ENCODE results near the gene CD79B. TPM values are rescaled to one million over a fixed set of nuclear protein-coding genes. Genes with fewer than 3 reads are reported as not detected.

CD79B gene
- polyA plus RNA-seq, 1 donor (not counting 4 experiments of a cell fraction or from before 2014, with no cell fraction given), result 0.07 TPM

- Histone ChIP-seq H4K20me1 (ENCODE audit: control insufficient read depth, extremely low read depth, insufficient read depth, low read length) (no peaks in the 10 kb centered on the region), H3K27ac (ENCODE audit: control insufficient read depth, insufficient read depth, low read length) (no peak overlapping the region), H3K9me3 (ENCODE audit: control insufficient read depth, low read depth, low read length) (no peaks in the 10 kb centered on the region), H3K4me2 (ENCODE audit: control insufficient read depth, extremely low read depth, insufficient read depth, low read depth, low read length) (no peak overlapping the region), H3K4me1 (ENCODE audit: control insufficient read depth, extremely low read depth, insufficient read depth, low read length) (no peaks in the 10 kb centered on the region), H3K9ac (ENCODE audit: control insufficient read depth, extremely low read depth, insufficient read depth, low read length) (no peak overlapping the region), H2AFZ (ENCODE audit: control insufficient read depth, low read length) (no peak overlapping the region), H3K79me2 (ENCODE audit: control insufficient read depth, insufficient read depth, low read length) (no peaks in the 10 kb centered on the region), H3K36me3 (ENCODE audit: control insufficient read depth in 2 of 2, extremely low read depth in 1 of 2, insufficient read depth in 2 of 2, low read length in 2 of 2) (no peaks in the 10 kb centered on the region), H3K9me1 (ENCODE audit: control insufficient read depth, extremely low read depth, insufficient read depth, low read length) (no peaks in the 10 kb centered on the region), H3K27me3 (ENCODE audit: control insufficient read depth, extremely low read depth, insufficient read depth, low read length) (peaks cover 9% of the 10 kb centered on the region), H3K4me3 (ENCODE audit: control insufficient read depth in 2 of 3, extremely low read depth in 1 of 3, insufficient read depth in 2 of 3, low read depth in 1 of 3, low read length in 3 of 3) (no peak overlapping the region)
- TF ChIP-seq EZH2 (IDR thresholded peaks at IDR 0.05; ENCODE audit: low read length) (no peak), CTCF (optimal IDR thresholded peaks at IDR 0.05 in 1 of 3, IDR thresholded peaks at IDR 0.05 in 1 of 3, conservative IDR thresholded peaks at IDR 0.05 in 1 of 3; ENCODE audit: extremely low read depth in 1 of 3, insufficient read depth in 2 of 3, low read length in 3 of 3) (peak; percentile 39 to 85 (median 82))
- dilution Hi-C loops (cut with MboI; ENCODE audit: extremely low pct_ligation_motif_present, low sequenced_read_pairs), result no loop called here
- FAIRE-seq, result no peak
- no peak for DNase-seq (ENCODE audit: low read depth, low spot score)
Observed at GRCh38 chr17:63946440-63947363, 14.6 kb upstream of the CD79B start.

- TF ChIP-seq EZH2 (IDR thresholded peaks at IDR 0.05; ENCODE audit: low read length) (no peak), CTCF (optimal IDR thresholded peaks at IDR 0.05 in 1 of 3, IDR thresholded peaks at IDR 0.05 in 1 of 3, conservative IDR thresholded peaks at IDR 0.05 in 1 of 3; ENCODE audit: extremely low read depth in 1 of 3, insufficient read depth in 2 of 3, low read length in 3 of 3) (no peak)
- FAIRE-seq, result no peak
- no peaks in the 10 kb centered on the region for H3K4me1 ChIP-seq (ENCODE audit: control insufficient read depth, extremely low read depth, insufficient read depth, low read length)
- no peaks in the 10 kb centered on the region for H3K9me1 ChIP-seq (ENCODE audit: control insufficient read depth, extremely low read depth, insufficient read depth, low read length)
- no peaks in the 10 kb centered on the region for H3K36me3 ChIP-seq (ENCODE audit: control insufficient read depth in 2 of 2, extremely low read depth in 1 of 2, insufficient read depth in 2 of 2, low read length in 2 of 2)
- H3K4me2 ChIP-seq (ENCODE audit: control insufficient read depth, extremely low read depth, insufficient read depth, low read depth, low read length), result no peak overlapping the region
- no peak overlapping the region for H3K4me3 ChIP-seq (ENCODE audit: control insufficient read depth in 2 of 3, extremely low read depth in 1 of 3, insufficient read depth in 2 of 3, low read depth in 1 of 3, low read length in 3 of 3)
- no peaks in the 10 kb centered on the region for H3K79me2 ChIP-seq (ENCODE audit: control insufficient read depth, insufficient read depth, low read length)
- no peak overlapping the region for H3K9ac ChIP-seq (ENCODE audit: control insufficient read depth, extremely low read depth, insufficient read depth, low read length)
- H3K27me3 ChIP-seq (ENCODE audit: control insufficient read depth, extremely low read depth, insufficient read depth, low read length), result peaks cover 7% of the 10 kb centered on the region
- dilution Hi-C loops (cut with MboI; ENCODE audit: extremely low pct_ligation_motif_present, low sequenced_read_pairs), result no loop called here
- H2AFZ ChIP-seq (ENCODE audit: control insufficient read depth, low read length), result no peak overlapping the region
- no peaks in the 10 kb centered on the region for H3K9me3 ChIP-seq (ENCODE audit: control insufficient read depth, low read depth, low read length)
- DNase-seq (ENCODE audit: low read depth, low spot score), result no peak
- no peak overlapping the region for H3K27ac ChIP-seq (ENCODE audit: control insufficient read depth, insufficient read depth, low read length)
- no peaks in the 10 kb centered on the region for H4K20me1 ChIP-seq (ENCODE audit: control insufficient read depth, extremely low read depth, insufficient read depth, low read length)
Observed at GRCh38 chr17:63945784-63946439, 13.8 kb upstream of the CD79B start.

All from keratinocyte (primary cell).